ENCODE measurements around the gene IFT88.
A peak's percentile ranks its signal among the peaks of the same experiment; 100 is the strongest.

The IFT88 gene, protein sequence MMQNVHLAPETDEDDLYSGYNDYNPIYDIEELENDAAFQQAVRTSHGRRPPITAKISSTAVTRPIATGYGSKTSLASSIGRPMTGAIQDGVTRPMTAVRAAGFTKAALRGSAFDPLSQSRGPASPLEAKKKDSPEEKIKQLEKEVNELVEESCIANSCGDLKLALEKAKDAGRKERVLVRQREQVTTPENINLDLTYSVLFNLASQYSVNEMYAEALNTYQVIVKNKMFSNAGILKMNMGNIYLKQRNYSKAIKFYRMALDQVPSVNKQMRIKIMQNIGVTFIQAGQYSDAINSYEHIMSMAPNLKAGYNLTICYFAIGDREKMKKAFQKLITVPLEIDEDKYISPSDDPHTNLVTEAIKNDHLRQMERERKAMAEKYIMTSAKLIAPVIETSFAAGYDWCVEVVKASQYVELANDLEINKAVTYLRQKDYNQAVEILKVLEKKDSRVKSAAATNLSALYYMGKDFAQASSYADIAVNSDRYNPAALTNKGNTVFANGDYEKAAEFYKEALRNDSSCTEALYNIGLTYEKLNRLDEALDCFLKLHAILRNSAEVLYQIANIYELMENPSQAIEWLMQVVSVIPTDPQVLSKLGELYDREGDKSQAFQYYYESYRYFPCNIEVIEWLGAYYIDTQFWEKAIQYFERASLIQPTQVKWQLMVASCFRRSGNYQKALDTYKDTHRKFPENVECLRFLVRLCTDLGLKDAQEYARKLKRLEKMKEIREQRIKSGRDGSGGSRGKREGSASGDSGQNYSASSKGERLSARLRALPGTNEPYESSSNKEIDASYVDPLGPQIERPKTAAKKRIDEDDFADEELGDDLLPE

DNA sequence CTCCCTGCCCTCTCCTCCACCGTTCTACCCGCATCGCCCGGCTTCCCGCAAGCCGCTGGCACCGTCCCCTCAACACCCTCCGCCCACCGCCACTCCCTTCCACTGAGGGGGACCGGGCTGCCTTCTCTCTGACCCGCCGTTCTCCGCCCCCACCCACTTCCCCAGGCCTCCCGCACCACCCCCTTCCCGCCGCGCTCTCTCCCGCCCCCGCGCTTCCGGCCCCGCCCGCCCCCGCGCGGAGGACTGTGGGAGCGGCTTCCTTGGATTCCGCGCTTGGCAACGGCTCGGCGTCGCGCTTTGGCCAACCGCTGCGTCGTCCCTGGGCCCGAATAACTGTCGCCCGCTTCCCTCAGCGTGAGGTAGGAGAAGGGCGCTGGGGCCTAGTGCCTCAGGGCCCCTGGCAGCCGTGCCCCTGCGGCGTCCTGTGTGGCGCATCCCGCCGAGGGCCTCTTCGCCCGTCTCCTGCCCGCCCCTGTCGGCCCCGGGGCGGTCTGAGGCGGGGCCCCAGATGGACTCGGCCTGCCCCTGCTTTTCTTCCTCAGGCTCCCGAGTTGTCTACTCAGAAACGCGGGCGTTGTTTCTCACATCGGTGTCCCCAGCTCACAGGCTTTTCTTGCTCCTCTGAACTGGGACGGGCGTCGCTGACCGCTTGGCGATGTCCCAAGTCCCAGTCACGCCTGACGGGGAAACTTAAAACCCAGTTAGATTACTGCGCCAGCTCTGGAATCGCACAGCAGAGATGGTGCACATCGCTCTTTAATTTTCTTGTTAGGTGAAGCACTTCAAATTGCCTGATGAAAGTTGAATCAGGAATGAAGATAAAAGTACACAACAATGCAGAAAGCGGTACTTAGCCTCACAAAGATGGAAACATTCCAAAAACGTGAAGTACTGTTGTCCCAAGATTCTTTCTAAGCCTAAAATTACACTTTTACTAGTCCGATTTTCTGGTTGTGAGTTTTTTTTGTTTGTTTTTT lies at the start of gene IFT88:
Gene IFT88 (plus strand): TSS at position 260 of the 977 bp plus-strand sequence. CDS start 7,229 bp downstream, outside the sequence.
- peak; percentile 72 for DNase-seq (ENCODE audit: low read depth)

DNA sequence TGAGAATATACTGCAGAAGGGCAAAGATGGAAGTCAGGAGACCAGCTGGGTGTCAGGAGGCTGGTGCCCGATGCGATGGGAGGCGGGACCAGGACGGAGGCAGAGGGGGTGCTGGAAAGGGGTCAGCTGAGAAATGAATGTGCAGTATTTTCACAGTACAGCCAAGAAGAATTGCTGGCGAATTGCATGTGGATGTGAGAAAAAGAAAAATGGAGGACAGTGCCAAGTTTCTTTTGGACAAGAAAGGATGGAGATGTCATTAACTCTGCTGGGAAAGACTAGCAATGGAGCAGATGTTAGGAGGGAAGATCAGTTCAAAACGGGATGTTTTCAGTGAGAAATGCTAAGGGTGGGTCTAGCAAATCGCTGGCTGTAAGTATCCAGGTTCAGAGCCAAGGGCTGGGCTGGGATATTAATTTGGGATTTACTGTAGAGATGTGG lies 48.3 kb upstream of the IFT88 start:
- no peak for DNase-seq (ENCODE audit: low read depth)

DNA sequence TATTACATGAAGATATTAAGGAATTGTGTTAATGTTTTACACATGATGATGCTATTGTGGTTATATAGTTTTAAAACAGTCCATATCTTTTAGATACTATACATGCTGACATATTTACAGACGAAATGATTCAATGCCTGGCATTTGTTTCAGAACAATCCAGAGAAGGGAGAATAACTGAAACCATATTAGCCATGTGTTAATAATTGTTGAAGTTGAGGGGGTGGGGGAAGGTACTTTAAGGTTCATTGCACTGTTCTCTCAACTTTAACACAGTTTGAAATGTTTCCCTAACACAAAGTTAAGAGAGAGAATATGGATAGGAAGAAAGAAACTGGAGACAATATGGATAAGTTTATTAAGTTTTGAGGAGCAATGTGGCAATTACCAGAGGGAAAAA lies 47.1 kb upstream of the IFT88 start:
- no peak for DNase-seq (ENCODE audit: low read depth)

DNA sequence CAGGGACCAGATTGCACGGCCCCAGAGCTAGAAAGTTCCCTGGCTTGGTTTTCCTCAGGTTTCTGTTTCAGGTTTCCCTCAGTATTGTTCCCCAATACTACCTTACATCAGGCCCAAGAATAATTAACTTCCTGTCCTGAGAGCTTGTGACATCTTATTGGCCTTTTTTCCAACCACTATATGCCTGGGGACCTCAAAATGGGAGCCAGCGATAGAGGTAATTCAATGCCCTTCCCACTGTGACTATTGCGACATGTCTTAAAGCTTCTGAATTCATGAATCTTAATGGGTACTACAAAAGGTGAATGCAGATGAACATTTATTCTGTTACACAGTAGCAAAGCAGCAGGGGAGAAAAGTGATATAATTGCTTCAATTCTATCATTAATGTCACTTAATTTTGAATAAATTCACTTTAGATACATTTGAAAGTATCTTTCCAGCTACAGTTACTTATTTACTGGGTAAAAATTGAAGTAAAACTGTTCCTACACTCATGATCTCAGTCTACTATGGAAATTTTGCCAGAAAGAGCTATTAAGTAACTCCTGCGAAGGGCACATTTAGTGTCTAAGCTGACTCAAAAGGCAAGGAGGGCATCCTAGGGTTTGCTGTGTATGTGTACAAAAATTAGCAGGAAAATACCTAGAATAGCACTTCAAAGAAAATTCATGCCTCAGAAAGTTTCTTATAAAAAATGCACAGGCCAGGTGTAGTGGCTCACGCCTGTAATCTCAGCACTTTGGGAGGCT lies 45.4 kb upstream of the IFT88 start:
- DNase-seq (ENCODE audit: low read depth) = no peak

DNA sequence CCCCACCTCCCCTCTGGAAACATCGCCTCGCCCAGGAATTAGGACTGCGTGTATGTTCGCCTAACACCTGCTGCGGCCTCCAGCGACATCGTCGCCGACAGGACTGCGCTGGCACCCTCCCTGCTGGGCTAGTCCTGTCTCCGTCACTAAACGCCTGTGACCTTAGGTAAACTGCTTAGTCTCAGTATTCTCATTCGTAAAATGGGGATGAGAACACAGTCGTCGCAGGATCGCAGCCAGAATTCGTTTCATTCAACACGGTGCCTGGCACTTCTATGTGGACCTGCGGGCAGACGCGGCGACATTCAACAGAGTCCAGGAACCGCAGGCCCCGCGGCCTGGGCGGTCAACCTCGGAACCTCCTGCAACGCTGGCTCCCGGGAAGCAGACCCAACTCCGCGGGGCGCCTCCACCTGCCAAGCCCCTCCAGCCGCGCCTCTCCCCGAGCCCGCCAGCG lies 41.8 kb upstream of the IFT88 start:
- DNase-seq (ENCODE audit: low read depth) = no peak

DNA sequence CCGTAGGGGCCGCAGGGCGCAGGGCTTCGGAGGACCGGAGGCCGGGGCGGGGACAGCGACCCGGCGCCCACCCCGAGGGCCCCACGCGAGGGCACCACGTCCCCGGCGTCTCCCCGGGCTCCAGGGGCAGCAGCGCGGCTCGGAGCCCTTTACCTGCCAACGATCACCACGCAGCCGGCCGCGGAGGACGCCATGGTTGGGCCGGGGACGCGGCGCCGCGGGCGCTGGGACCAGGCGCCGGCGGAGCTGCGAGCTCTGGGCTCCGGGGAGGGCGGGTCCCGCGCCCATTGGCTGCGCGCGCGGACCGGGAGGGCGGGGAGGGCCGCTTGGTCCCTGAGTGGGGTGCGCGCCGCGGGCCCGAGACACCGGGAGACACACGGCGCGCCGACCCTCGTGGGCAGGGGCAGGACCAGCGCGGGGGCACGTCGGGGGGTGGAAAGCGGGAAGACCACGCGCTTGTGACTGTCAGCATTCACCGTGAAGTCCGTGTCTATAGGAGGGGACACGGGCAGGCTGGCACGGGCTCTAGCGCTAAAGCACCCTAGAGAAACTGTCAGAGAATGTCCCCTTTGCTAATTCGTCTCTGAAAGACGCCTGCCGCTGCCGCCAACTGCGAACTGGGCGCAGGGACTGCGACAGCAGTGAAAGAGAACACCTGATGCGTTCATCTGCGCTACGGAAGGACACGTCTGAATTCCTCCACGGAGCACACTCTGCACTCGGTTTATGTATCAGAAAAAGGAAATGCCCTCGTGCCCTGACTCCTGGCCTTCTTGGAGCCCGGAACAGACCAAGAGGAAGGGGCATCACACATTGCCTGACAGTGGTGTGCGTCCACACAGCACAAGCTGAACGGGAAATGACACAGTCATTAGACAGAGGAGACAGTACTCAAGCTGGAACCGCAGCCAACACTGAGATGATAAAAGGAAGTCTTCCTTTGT lies 41.1 kb upstream of the IFT88 start, which contains the start of gene CRYL1:
Gene CRYL1 (minus strand): TSS at position 257 of the 944 bp plus-strand sequence. CDS start 63 bp downstream, at position 194.
- peak; percentile 44 for DNase-seq (ENCODE audit: low read depth)

DNA sequence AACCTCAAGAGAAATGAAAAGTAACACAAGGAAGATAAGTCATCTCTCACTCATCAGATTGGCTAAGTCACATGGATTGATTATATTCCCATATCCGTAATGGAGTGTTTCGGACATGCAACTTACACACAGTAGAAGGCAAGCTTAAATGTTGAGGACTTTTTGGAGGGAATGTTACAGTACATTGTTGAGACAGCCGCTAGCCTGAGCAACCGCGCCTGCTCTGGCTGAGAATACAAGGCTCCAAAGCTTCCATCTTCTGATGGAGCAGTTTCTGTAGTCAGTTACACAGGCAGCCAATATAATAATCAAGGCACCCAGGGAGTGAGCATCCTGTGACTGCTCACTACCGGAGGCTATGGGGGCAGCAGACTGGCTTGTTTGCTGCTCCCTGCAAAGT lies 40.3 kb upstream of the IFT88 start:
- DNase-seq (ENCODE audit: low read depth) = no peak

DNA sequence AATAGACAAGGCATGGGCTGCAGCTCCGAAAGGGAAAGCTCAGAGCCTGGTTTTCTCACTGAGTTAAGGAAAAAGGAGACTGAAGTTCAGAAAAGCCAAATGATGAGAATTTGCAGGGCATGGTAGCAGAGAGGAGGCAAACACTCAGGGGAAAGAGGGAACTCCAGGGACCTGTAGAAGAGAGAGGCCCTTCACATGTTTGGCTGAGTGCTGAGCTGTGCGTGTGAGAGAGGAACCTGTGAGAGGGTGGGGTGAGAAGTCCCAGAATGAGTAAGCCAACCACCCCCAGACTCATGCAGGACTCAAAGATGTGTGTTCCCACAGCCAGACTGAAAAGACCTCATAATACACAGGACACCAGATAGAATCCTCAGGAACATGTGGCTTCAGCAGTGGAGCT lies 38.5 kb upstream of the IFT88 start:
- DNase-seq (ENCODE audit: low read depth) = no peak

DNA sequence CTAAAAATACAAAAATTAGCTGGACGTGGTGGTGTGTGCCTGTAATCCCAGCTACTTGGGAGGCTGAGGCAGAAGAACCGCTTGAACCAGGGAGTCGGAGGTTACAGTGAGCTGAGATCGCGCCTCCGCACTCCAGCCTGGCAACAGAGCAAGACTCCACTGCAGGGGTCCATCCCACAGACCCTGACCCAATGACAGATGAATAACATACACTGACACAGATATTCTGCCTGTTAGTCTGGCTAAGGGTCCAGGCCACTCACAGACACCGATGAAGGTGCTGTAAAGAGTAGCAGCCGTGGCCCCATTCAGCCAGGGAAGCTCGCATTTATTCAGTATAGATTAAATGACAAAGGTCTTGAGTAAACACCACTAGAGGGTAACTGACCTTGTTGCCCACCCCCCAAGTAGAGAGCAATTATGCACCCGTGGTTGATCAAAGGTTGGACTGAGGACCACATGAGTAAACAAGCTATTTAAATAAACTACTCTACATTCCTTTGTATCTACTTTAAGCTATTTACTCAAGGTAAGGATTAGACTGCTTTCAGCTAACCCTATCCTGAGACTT lies 32.8 kb upstream of the IFT88 start:
- DNase-seq (ENCODE audit: low read depth) = no peak

DNA sequence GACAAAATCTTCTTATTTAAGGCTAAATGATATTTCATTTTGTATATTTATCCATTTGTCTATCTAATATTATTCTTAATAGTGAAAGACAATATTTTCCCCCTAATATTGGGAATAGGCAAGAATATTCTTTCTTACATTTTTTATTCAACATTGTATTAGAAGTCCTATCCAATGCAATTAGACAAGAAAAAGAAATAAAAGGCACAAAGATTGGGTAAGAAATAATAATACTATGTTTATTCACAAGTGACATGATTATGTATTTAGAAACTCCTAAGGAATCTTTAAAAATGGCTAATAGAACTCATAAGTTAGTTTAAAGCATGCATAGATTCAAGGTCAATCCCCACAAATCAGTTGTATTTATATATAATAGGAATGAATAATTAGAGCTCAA lies 30.0 kb upstream of the IFT88 start:
- DNase-seq (ENCODE audit: low read depth) = no peak

DNA sequence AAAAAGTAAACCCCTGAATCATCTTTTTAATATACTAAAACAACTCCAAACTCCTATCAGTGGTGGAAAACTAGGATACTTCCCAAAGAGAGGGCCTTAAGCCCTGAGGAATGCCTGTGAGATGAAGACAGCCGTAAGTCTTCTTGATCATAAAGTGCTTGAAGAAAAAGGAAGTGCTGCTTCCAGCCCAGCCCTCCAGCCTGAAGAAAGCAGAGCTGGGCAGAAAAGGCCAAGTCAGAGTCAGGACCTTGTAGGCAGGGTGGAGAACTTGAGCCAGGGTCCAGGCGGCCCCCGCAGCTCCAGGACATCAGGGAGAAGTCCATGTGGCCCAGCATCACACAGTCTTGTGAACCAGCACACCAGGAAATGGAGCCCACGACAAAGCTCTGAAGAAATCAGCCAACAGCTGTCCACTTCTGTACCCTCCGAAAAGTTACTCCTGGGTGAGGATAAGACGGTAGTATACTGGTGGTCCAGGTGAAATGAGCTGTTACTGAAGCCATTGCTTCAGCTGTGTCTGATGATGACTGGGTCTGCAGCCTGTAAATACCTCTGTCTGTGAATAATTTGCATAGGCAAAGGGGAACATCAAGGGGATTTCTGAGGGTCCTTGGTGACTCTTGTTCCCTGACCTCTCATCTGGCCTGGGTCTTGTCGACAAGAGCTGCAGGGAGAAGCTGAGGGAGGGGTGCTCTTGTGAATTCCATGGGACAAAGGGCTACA lies 22.6 kb upstream of the IFT88 start:
- DNase-seq (ENCODE audit: low read depth) = no peak

DNA sequence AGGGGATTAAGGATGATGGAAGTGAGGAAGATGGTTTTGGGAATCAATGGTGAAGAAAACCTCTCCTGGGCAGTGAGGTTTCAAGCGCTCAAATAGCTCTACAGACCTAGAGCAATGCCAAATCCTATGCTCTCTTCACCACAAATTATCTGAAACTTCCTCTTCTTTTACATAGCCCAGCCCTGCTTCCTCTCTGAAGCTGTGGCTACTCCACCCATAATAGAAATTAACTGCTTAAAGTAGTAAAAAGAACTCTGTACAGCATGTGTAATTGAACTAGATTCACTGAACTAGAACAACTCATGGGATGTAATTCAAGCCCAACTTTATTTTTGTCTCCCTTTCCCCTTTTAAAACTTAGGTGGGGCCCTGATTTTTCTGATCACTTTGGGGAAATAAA lies 20.4 kb upstream of the IFT88 start:
- DNase-seq (ENCODE audit: low read depth) = no peak

DNA sequence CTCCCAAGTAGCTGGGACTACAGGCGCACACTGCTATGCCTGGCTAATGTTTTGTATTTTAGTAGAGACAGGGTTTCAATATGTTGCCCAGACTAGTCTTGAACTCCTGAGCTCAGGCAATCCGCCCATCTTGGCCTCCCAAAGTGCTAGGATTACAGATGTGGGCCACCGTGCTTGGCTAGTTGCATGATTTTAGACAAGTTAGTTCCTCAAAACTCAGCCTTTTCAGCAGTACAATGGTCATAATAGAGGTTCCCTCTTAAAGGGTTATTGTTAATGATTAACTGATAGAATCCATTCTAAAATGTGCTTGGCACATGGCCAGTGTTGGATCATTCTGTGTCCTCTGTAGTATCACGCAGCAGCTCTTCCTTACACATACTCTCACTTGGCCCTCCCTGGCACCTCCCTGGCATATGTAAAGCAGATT lies 19.5 kb upstream of the IFT88 start:
- DNase-seq (ENCODE audit: low read depth) = no peak

DNA sequence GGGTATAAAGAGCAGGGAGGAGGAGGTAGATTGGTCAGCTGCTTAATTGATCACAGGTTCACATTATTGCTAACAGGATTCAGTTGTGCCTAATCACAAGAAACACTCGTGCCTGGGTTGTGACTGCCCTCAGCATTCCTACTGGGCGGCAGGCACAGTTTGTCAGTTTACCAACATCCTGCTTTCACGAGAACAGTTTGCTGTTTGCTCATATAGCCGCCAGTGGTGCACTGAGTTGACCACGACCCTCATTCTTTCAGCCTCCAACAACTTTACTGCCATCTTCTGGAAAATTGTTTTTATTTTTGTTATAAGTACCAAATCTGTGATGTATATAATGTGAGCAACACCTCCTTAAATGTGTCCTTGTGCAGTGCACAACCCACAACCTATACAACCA lies 16.2 kb upstream of the IFT88 start:
- DNase-seq (ENCODE audit: low read depth) = no peak

DNA sequence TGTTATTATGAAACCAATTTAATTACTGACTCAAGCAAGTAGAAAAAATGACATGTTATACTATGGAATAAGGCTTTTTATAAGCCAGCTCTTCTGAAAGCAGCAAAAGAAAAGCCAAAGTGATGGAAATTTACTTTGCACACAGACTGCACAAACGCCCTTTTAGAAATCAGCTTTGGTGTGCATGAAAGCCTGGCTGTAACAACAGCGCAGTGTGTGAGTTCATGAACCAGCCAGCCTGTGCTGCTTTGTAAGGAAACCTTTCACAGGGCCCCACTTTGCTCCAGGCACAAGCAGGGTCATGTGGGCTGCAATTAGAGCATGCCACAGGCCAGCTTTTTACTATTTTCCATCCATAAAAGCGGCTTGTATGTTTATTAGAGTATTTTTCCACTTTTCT lies 13.6 kb upstream of the IFT88 start:
- DNase-seq (ENCODE audit: low read depth) = no peak

DNA sequence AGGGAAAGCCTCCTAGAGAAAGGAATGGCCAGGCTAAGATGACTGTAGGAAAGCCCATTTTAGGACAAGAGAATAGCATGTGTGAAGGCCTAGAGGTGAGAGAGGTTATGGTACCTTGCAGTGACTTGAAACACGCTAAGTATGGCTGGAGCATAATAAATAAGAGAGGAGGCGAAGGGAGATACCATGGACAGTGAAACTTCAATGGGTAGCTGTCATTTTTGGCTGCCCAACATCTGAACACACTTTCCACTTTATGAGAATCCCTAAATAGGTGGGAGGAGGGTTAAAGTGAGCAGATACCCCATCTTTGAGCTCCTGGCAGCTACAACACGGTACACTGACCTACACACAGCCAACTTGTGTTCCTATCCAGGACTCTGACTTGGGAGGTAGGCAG lies 8.0 kb upstream of the IFT88 start:
- no peak for DNase-seq (ENCODE audit: low read depth)

DNA sequence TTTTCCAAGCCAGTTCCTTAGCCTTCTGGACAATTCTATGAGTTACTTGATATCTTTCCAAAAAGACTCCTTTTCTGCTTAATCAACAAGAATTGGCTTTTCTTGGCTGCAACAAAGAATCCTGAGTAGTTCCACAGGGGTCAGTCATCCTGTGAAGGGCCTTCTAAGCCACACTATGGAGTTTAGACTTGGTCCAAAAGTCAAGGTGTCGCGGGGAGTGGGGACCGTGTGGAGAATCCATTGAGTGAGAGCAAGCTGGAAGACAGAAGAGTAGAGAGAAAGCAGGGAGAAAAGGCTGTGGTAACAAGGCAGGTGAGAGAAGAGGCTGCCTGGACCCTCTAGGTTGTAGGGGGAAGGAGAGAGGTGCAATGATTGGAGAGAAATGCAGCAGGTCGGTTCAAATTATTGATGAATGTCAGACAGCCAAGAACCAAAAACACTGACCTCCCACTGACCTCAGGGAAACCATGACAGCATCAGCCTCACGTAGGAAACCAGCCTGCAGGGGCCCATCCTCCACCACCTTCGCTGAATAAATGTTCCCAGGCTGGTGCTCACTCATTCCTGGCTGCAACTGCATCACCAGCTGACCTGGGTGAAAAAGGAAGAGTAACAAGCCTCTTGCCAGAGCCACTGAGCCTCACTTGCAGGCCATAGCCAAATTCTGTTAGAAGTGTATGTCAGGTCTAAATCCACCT lies 7.1 kb upstream of the IFT88 start:
- DNase-seq (ENCODE audit: low read depth) = no peak

DNA sequence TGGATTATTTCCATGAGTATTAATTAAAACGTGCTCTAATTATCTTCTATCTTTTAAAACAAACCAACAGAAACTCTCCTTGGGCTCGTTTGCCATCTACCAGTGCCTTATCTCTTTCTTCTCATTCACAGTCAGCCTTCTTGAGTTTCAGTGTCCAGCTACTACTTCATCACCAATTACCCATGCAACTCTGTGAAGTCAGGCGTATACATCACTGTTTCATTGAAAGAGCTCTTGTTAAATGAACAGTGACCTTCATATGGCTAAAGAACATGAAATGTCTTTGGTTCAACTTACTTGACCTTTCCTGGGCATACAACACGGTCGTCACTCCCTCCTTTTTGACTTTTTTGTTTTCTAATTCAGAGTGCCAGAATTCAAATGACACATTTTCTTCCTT lies 5.2 kb upstream of the IFT88 start:
- DNase-seq (ENCODE audit: low read depth) = no peak

Data from stromal cell of bone marrow (primary cell).